LNCaP clone FGC (cell line): ENCODE measurements around the gene RAB6B.

Source experiments
- DNase-seq: peaks from one replicate; pipeline ENCODE4 v3.0.0-alpha.2; 2011; ENCODE audit warnings: low read depth
- H3K4me3 ChIP-seq: 2 replicates; pipeline ENCODE4 v1.5.1; 2011; ENCODE audit warnings: mild to moderate bottlenecking, low read depth, low read length, control low read depth
- TF ChIP-seq, protein P1 (sequence below): IDR thresholded peaks from 2 replicates; pipeline ENCODE4 v1.5.1; 2012; ENCODE audit warnings: mild to moderate bottlenecking; ENCODE audit not compliant: control insufficient read depth, insufficient read depth; ENCODE audit errors: extremely low read depth

The RAB6B gene

DNA sequence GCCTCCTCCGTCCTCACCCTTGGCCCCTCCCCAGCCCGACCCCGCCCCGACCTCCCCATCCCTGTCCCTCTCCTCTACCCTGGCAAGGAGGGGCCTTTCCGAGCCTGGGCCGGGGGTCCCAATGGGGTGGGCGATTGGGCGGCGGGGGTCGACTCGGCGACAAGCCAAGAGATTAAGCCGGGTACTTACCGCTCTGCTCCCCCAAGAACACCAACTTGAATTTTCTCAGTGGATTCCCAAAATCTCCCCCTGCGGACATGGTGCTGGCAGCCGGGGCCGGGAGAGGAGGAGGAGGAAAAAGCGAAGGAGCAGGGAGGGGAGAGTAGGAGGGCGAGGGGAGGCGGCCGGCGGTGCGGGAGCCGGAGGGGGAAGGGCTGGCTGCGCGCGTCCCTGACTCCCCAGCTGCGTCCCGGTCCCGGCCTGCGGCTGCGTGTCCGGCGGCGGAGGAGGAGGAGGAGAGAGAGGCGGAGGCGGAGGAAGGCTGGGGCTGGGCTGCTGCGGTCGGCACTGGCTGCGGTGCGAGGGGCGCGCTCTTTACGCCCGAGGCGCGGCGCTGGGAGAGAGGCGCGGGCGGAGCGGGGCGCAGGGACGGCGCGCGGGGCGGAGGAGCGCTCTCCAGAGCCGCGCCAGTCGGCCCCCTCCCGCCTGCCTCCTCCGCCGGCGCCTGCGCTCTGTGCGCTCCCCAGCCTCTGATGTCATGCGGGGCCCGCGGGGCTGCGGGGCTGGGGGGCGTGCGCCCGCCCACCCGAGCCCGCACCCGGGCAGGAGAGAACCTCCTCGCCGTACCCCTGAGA is at the start of gene RAB6B:
Gene RAB6B (minus strand): TSS at position 675 of the 794 bp plus-strand sequence. CDS start 416 bp downstream, at position 259.
- peak within 1 kb of the TSS; percentile 89 for H3K4me3 ChIP-seq
- DNase-seq = no peak
- TF ChIP-seq, protein P1, sequence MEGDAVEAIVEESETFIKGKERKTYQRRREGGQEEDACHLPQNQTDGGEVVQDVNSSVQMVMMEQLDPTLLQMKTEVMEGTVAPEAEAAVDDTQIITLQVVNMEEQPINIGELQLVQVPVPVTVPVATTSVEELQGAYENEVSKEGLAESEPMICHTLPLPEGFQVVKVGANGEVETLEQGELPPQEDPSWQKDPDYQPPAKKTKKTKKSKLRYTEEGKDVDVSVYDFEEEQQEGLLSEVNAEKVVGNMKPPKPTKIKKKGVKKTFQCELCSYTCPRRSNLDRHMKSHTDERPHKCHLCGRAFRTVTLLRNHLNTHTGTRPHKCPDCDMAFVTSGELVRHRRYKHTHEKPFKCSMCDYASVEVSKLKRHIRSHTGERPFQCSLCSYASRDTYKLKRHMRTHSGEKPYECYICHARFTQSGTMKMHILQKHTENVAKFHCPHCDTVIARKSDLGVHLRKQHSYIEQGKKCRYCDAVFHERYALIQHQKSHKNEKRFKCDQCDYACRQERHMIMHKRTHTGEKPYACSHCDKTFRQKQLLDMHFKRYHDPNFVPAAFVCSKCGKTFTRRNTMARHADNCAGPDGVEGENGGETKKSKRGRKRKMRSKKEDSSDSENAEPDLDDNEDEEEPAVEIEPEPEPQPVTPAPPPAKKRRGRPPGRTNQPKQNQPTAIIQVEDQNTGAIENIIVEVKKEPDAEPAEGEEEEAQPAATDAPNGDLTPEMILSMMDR = 0 out of 2 replicates have a peak, but pooled peaks have one; percentile 4

DNA sequence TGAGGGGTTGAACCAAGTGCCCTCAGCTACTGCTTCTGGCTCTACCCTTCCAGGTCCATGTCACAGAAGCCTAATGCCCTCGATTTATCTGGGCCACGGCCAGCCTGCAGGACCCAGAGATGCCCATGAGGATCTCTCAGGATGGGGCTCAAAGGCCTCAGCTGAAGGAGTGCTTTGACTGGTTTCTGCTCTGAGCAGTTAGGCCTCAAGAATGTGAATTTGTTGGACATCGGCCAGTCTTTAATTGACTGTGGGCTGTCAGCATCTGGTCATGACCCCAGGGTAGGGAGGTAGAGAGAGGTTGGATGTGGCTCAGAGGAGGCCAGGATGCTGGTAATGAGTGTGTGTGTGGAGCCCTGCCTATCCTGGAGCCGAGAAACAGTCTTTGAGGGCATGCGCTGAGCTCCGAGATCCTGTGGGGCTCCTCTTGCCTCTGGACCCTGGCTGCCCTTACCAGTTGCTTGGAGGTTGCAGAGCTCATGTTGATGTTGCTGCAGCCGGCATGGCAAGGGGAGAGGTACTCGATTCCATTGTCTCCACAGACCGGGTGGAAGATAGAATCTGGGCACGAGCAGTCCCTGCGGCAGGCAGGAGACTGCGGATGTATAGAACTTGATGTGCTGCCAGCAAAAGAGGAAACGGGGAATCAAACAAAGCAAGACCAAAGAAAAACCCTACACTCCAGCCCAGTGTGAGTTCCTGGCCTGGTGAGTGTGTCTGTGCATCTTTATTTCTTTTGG is 49.1 kb upstream of the RAB6B start:
- no peak overlapping the region for H3K4me3 ChIP-seq
- TF ChIP-seq, protein P1 = no peak
- DNase-seq = peak; percentile 96

DNA sequence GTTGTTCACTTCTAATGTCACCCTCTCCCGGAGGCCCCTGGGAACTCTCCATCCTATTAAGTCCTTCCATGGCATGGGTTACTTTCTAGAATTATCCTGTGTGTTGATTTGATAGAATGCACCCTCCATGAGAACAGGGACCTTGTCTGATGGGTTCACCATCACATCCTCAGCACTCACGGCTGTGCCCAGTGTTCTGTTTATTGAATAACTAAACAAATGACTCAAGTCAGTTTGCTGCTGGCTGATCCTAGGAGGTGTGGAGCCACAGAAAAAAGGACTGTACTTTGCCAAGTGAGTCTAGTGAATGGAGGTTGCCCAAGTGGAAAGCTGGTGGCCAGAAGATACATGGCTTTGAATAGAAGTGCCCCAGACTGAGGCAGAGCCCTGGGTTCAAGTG is 48.5 kb upstream of the RAB6B start:
- no peak overlapping the region for H3K4me3 ChIP-seq
- TF ChIP-seq, protein P1 = no peak
- DNase-seq = no peak

DNA sequence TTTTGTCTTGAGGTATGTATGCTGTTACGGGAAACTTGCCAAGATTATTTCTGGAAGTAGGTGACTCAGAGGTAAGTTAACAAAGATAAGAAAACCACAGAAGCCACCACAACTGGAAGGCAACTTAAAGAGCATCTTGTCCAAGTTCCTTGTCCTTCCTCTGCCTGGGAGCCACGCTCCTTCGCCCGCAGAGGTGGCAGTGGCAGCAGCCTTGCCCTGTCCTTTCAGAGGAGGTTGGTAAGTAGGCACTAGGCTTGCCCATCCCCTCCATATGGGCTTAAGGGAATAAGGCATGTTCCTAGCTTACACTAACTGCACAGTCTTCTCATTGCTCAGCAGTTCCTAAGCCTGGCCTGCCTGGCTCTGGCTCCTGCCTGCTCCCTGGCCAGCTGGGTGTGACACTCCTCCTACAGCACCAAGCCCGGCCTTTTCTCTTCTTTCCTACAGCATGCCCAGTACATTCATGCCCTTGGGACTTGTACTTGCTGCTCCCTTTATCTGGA is 48.0 kb upstream of the RAB6B start:
- no peak overlapping the region for H3K4me3 ChIP-seq
- TF ChIP-seq, protein P1 = no peak
- peak; percentile 46 for DNase-seq

DNA sequence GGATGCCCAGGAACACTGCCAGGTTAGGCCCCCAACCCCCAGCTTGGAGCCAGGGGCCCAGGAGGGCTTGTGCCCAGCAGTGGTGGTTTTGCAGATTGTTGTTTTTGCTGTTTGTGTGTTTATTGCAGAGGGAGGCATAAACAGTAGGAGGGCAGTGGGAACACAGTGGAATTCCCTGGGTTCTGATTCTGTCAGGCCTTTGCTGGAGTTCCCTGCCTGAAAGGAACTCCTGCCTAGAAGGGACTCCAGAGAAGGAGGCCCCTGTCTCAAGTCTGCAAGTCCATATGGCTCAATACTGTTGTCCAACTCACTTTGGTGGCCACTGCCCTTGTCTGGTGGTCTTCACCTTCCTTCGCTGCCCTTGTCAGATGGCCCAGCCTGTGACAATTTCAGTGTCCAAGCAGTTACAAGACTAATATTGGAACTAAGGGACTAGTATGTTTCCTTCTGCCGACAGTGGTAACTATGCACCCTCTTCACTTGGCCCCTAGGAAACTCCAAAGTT is 47.4 kb upstream of the RAB6B start:
- DNase-seq = no peak
- H3K4me3 ChIP-seq = no peak overlapping the region
- TF ChIP-seq, protein P1 = no peak

DNA sequence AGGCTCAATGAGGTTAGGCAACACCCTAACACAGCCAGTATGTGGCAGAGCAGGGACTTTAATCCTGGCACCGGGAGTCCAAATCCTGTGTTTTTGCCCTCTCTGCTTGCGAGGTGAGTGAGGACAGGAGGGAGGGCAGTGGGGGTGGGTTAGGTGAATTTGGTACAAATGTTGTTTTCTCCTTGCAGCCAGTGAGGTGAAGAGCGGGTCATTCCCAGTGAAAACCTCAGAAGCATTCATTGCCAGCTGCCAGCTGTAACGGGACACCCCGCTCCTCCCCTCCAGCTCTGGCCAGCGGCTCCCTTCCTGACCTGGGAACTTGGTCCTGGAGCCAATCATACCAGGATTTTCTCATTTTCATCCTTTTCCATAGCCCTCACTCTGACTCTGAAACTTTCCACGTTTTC is 45.7 kb upstream of the RAB6B start:
- no peak for DNase-seq
- no peak overlapping the region for H3K4me3 ChIP-seq
- TF ChIP-seq, protein P1 = no peak
